ENCODE data around the gene TRIM71. TPM values are rescaled to one million over a fixed set of nuclear protein-coding genes. Genes with fewer than 3 reads are reported as not detected.
A peak's percentile ranks its signal among the peaks of the same experiment; 100 is the strongest.

Gene TRIM71
- total and polyA plus RNA-seq, 2 of the 13 experiments (the other 11 are each of a cell fraction or from before 2014, with no cell fraction given), result 21.7 to 76.9 TPM

- TF ChIP-seq SKI (IDR thresholded peaks at IDR 0.05; ENCODE audit: partially characterized antibody) (no peak), THAP8 (CRISPR knock-in tag; IDR thresholded peaks at IDR 0.05; ENCODE audit: borderline replicate concordance) (no peak), ZNF282 (IDR thresholded peaks at IDR 0.05; ENCODE audit: partially characterized antibody) (no peak), ZNF776 (CRISPR knock-in tag; IDR thresholded peaks at IDR 0.05) (no peak), SMC3 (IDR thresholded peaks at IDR 0.05; ENCODE audit: low read length) (no peak; the same call in 1 of the 2 replicates), RFX5 (IDR thresholded peaks at IDR 0.05; ENCODE audit: low read depth, low read length) (no peak), ZBTB14 (CRISPR knock-in tag; IDR thresholded peaks at IDR 0.05) (peak; percentile 94), ZBTB46 (CRISPR knock-in tag; IDR thresholded peaks at IDR 0.05; ENCODE audit: borderline replicate concordance) (no peak), DZIP1 (CRISPR knock-in tag; IDR thresholded peaks at IDR 0.05) (peak; percentile 33; the same call in 1 of the 2 replicates), SIX1 (CRISPR knock-in tag; IDR thresholded peaks at IDR 0.05; ENCODE audit: borderline replicate concordance) (0 out of 2 replicates have a peak, but pooled peaks have one; percentile 31), ZFP82 (CRISPR knock-in tag; IDR thresholded peaks at IDR 0.05; ENCODE audit: borderline replicate concordance) (no peak), NFIC (IDR thresholded peaks at IDR 0.05; ENCODE audit: low read length) (peak; percentile 2; the same call in 1 of the 2 replicates), TBX2 (CRISPR knock-in tag; IDR thresholded peaks at IDR 0.05; ENCODE audit: borderline replicate concordance) (peak; percentile 77), ZNF646 (CRISPR knock-in tag; IDR thresholded peaks at IDR 0.05) (no peak)
Measured at GRCh38 chr3:32816439-32817256, 1.1 kb upstream of the TRIM71 start (continued).

All from HepG2 (cell line).